HG02943 (cell line): ENCODE results near the gene KPNA3.

Experiments
- ATAC-seq: cut with Tn5 transposase; IDR thresholded peaks from one replicate; pipeline ENCODE4 v1.9.1; 2021; ENCODE audit warnings: mild to moderate bottlenecking, low read depth, moderate library complexity; ENCODE audit not compliant: unreplicated experiment

Gene KPNA3

GRCh38 chr13:49690133-49690994 lies 102.1 kb downstream of the KPNA3 start:
- peak; percentile 24 for ATAC-seq

- no peak for ATAC-seq
Observed at GRCh38 chr13:49683489-49683888, 109.0 kb downstream of the KPNA3 start.

GRCh38 chr13:49681842-49682435 lies 110.5 kb downstream of the KPNA3 start:
- no peak for ATAC-seq

GRCh38 chr13:49679246-49679645 lies 113.2 kb downstream of the KPNA3 start:
- ATAC-seq: no peak

GRCh38 chr13:49678191-49678914 lies 114.1 kb downstream of the KPNA3 start:
- no peak for ATAC-seq

- no peak for ATAC-seq
Observed at GRCh38 chr13:49676581-49677298, 115.7 kb downstream of the KPNA3 start.

- ATAC-seq: no peak
Observed at GRCh38 chr13:49670828-49671227, 121.7 kb downstream of the KPNA3 start.

- ATAC-seq: no peak
Observed at GRCh38 chr13:49669735-49670309, 122.7 kb downstream of the KPNA3 start.

- ATAC-seq: no peak
Observed at GRCh38 chr13:49667773-49668172, 124.7 kb downstream of the KPNA3 start.

- ATAC-seq: no peak
Observed at GRCh38 chr13:49664606-49665005, 127.9 kb downstream of the KPNA3 start.

GRCh38 chr13:49657241-49657641 lies 135.2 kb downstream of the KPNA3 start:
- no peak for ATAC-seq

GRCh38 chr13:49655906-49656305 lies 136.6 kb downstream of the KPNA3 start:
- no peak for ATAC-seq

- ATAC-seq: no peak
Observed at GRCh38 chr13:49654011-49654410, 138.5 kb downstream of the KPNA3 start.

GRCh38 chr13:49653478-49653877 lies 139.0 kb downstream of the KPNA3 start:
- no peak for ATAC-seq

GRCh38 chr13:49652355-49653305 lies 139.9 kb downstream of the KPNA3 start:
- no peak for ATAC-seq

- no peak for ATAC-seq
Observed at GRCh38 chr13:49651570-49652354, 140.7 kb downstream of the KPNA3 start.

- ATAC-seq: no peak
Observed at GRCh38 chr13:49649963-49650312, 142.5 kb downstream of the KPNA3 start.
